ENCODE measurements around the gene EEF2KMT.

- TF ChIP-seq POLR2A (IDR thresholded peaks at IDR 0.05; ENCODE audit: low read depth, low read length) = no peak
- TF ChIP-seq CTCF (IDR thresholded peaks at IDR 0.05; ENCODE audit: extremely low read depth in 1 of 2, insufficient read depth in 1 of 2, low read depth in 1 of 2, low read length in 2 of 2) = no peak
- TF ChIP-seq EZH2 (IDR thresholded peaks at IDR 0.05; ENCODE audit: borderline replicate concordance, low read depth, low read length, severe bottlenecking) = no peak
- no peak for TF ChIP-seq FOS (IDR thresholded peaks at IDR 0.05; ENCODE audit: borderline replicate concordance, insufficient read depth, low read length)
- TF ChIP-seq, protein P1, sequence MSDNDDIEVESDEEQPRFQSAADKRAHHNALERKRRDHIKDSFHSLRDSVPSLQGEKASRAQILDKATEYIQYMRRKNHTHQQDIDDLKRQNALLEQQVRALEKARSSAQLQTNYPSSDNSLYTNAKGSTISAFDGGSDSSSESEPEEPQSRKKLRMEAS (IDR thresholded peaks at IDR 0.05; ENCODE audit: insufficient read depth, insufficient read length) = no peak
These were observed 54.9 kb downstream of the EEF2KMT start for GRCh38 chr16:5042574-5043171.

All from endothelial cell of umbilical vein (primary cell).